Spleen (tissue), 7 donors: ENCODE measurements around the gene RAB10.

ENCODE experiments used
- POLR2A ChIP-seq, 3 donors: fragments of 450-650 bp; IDR thresholded peaks; one replicate each; pipeline ENCODE4 v1.5.1; 2017; ENCODE audit warnings: antibody characterized with exemption in 3 of 3, mild to moderate bottlenecking in 1 of 3
- POLR2AphosphoS5 ChIP-seq, 3 donors: sonication (generic); formaldehyde crosslinking; IDR thresholded peaks; one replicate each; pipeline ENCODE4 v1.5.1; 2017; ENCODE audit warnings: antibody characterized with exemption in 3 of 3
- TF ChIP-seq, protein P1 (sequence below), 11 experiments: fragments of 200-600 bp in 7 of 11; fragments of 450-650 bp in 4 of 11; sonication (generic) in 4 of 11; IDR thresholded peaks in 8 of 11; conservative IDR thresholded peaks in 3 of 11; 1 replicate in 7 of 11; 2 replicates in 4 of 11; pipeline versions ENCODE4 v1.4.0 to v1.8.0; 2016 to 2021; ENCODE audit warnings: antibody characterized with exemption in 11 of 11, inconsistent platforms in 4 of 11, mild to moderate bottlenecking in 1 of 11
- donor health status: DM: no; HTN: no; CAD: no; lungs with moderate emphysema.
- donor health status: DM: no; HTN: no; CAD: no.
- donor health status: DM: no; HTN: no; CAD: no.

DNA sequence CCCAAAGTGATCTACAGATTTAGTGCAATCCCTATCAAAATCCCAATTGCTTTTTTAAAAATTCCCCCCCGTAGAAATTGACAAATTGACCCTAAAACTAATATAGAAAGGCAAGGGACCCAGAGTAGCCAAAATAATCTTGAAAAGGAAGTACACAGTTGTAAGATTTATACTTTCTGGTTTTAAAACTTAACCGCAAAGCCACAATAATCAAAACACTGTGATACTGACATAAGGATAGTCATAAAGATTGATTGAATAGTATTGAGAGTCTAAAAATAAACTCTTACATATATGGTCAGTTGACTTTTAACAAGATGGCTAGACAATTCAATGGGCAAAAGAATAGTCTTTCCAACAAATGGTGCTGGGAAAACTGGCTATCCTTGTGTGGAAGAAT is 80.3 kb downstream of the RAB10 start:
- TF ChIP-seq, protein P1, sequence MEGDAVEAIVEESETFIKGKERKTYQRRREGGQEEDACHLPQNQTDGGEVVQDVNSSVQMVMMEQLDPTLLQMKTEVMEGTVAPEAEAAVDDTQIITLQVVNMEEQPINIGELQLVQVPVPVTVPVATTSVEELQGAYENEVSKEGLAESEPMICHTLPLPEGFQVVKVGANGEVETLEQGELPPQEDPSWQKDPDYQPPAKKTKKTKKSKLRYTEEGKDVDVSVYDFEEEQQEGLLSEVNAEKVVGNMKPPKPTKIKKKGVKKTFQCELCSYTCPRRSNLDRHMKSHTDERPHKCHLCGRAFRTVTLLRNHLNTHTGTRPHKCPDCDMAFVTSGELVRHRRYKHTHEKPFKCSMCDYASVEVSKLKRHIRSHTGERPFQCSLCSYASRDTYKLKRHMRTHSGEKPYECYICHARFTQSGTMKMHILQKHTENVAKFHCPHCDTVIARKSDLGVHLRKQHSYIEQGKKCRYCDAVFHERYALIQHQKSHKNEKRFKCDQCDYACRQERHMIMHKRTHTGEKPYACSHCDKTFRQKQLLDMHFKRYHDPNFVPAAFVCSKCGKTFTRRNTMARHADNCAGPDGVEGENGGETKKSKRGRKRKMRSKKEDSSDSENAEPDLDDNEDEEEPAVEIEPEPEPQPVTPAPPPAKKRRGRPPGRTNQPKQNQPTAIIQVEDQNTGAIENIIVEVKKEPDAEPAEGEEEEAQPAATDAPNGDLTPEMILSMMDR (IDR thresholded peaks at IDR 0.05 in 8 of 11, conservative IDR thresholded peaks at IDR 0.05 in 3 of 11), result no peak
- TF ChIP-seq POLR2A (IDR thresholded peaks at IDR 0.05), result no peak
- TF ChIP-seq POLR2AphosphoS5 (IDR thresholded peaks at IDR 0.05), result no peak
